ENCODE data around the gene CYP2W1.

Gene CYP2W1

DNA sequence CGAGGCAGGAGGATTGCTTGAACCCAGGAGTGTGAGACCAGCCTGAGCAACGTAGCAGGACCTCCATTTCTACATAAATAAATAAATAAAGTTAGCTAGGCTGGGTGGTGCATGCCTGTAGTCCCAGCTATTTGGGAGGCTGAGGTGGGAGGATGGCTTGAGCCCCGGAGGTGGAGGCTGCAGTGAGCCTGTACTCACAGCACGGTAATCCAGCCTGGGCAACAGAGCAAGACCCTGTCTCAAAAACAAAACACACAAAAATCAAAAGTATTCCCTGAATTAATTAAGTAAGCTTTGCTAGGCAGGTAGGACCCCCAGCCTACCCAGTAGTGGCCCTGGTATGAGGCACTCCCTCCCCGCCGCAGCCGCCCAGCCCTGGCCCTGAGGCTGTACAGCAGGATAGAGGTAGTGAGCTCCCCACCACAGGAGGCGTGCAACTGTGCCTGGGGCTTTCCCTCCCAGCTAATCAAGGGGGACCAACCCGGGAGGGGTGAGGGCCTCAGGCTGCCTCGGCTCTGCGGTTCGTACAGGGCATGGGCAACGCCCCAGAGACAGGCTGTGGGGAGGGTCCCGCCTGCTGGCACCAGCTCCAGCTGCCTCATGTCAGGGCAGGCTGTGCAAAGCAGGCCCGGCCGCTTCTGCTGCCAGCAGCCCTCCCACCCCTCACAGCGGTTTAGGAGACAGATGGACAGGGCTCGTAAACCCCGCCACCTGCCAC is 1.0 kb upstream of the CYP2W1 start:
- FAIRE-seq = no peak
- DNase-seq (ENCODE audit: low spot score) = no peak

DNA sequence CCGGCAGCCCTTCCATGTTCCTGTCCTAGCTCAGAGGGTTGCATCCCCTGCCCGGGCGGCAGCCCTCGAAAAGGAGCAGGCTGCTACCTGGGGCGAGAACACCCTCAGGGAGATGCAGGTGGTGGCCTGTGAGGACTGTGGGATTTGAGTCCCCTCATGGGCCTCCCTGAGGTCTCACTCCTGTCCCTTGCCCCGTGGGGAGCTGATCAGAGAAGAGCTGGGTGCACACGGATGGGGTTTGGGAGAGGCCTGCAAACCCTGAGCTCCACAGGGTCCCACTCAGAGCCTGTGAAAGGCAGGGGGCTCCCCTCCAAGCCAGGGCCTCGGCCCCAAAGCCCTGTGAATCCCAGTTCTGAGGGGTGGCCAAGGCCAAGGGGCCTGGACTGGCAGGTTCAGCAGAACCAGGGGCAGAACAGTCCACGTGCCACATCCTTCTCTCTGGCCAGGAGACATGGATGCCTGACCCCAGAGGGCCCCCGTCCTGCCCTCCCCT is 424 bp upstream of the CYP2W1 start:
- no peak for DNase-seq (ENCODE audit: low spot score)
- no peak for FAIRE-seq

DNA sequence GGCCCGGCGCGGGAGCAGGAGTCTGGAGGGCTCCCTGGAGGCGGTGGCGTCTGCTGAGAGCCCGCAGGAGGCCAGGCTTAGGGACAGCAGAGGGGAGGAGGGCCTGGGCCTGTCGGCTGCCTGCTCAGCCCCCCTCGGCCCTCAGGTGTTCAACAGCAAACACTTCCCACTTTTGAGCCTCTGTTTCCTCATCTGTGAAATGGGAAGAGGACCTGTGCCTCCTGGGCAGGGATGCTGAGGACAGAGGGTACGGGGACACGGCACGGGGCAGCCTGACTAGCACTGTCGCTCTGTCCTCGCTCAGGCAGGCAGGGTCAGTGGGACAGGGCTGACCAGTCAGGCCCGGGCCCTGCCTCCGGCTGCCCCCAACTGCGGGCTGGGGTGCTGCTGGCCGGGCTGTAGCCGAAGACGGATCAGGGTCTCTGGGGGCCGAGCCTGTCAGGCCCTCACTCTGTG is 663 bp downstream of the CYP2W1 start:
- DNase-seq (ENCODE audit: low spot score) = no peak
- FAIRE-seq = no peak

DNA sequence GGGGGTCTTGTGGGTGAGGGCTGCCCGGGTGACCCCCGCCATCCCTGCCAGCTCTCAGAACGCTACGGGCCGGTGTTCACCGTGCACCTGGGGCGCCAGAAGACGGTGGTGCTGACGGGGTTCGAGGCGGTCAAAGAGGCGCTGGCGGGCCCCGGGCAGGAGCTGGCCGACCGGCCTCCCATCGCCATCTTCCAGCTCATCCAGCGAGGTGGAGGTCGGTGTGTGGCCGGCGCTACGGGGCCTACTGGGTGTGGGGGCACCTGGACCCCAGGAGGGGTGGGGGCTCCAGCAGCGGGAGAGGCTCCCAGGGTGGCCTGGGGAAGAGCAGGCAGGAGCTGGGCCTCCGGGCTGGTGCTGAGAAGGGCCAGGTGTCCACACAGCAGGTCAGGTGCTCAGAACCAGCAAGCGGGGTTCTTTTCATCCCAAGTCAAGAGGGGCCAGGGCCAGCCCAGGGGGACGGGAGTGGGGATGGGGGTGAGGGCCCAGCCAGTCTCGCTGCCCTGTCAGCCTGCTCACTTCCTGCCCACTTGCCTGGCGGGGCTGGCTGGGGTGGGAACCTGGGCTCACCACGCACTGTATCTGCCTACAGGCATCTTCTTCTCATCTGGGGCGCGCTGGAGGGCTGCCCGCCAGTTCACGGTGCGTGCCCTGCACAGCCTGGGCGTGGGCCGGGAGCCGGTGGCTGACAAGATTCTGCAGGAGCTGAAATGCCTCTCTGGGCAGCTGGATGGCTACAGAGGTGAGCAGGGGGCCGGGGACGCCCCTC is 1.6 kb downstream of the CYP2W1 start:
- FAIRE-seq (no peak), DNase-seq (ENCODE audit: low spot score) (no peak)

DNA sequence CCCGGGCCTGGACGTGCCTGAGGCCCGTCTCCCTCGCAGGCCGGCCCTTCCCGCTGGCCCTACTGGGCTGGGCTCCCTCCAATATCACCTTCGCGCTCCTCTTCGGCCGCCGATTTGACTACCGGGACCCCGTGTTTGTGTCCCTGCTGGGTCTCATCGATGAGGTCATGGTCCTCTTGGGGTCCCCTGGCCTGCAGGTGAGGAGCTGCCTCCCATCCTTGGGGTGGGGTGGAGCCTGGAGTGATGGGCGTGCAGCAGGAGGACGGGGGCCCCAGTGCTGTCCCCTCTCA is 2.1 kb downstream of the CYP2W1 start:
- DNase-seq (ENCODE audit: low spot score) (no peak), FAIRE-seq (no peak)

DNA sequence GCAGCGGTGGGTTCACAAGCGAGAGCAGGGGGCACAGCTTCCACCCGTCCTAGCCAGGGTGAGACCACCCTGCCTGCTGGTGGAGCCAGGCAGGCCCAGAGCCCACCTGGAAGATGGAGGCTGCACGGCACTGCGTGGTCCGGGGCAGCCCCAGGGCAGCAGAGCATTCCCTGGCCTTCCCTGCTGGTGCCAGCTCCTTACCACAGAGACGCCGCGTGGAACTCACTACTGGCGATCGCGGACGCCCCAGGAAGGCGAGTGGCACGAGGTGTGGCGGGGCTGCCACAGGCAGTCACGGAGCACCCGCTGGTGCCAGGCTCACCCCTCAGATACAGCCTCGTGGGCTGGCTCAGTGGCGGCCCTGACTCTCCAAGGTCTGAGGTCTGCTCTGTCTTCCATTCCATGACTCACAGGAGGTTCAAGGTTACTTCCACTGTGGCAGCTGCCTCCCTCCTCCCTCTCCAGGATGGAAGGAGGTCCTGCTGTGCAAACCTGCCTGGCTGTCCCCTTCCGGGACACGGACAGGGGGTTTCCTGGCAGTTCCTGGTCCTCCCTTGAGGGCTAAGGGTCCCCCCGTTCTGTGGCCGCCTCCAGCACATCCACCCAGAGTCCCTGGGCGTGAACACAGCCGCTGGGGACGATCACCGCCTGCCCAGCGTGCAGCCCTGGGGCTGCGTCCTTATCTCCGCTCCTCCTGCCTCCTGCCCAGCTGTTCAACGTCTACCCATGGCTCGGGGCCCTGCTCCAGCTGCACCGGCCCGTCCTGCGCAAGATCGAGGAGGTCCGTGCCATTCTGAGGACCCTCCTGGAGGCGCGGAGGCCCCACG is 3.1 kb downstream of the CYP2W1 start:
- peak; percentile 40 for DNase-seq (ENCODE audit: low spot score)
- FAIRE-seq = peak; percentile 94

DNA sequence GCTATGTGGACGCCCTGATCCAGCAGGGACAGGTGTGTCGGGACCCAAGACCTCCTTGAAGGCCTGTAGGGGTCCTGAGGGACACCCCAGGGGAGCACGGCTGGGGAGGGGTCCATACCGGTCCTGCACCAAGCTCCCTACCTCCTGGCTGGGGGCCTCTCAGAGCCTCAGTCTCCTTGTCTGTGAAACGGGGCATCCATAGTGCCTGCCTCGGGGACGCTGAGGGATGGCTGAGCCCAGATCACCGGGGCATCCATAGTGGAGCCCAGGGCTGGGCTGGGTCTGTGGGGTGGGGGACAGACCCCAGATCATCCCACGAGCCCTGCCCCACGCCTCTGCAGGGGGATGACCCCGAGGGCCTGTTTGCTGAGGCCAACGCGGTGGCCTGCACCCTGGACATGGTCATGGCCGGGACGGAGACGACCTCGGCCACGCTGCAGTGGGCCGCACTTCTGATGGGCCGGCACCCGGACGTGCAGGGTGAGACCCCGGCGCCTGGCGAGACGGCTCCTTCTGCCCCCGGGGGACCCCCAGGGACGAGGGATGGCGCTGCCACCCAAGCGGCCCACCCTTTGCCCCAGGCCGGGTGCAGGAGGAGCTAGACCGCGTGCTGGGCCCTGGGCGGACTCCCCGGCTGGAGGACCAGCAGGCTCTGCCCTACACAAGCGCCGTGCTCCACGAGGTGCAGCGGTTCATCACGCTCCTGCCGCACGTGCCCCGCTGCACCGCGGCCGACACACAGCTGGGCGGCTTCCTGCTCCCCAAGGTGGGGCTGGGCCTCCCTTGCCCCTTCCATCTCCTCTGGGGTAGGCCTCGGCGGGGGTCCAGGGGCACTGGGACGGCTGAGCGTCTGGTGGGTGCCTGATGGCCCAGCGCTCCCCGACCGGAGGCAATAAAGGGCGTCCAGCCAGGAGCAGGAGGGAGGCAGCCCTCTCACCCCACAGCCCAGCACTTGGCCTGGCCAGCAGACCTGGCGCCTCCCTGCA is 4.1 kb downstream of the CYP2W1 start:
- DNase-seq (ENCODE audit: low spot score) = no peak
- FAIRE-seq = no peak

DNA sequence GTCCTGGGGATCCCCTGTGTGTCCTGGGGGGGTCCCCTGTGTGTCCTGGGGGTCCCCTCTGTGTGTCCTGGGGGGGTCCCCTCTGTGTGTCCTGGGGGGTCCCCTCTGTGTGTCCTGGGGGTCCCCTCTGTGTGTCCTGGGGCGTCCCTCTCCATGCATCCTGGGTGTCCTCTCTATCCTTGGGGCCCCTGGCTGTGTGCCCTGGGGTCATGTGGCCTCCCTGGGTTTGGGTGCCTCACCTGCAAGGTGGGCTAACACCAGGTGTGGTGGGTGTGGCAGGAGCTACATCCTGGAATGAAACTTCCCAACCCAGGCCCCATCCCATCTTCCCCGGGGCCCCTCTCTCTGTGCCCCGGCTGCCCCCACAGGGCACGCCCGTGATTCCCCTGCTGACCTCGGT is 4.9 kb downstream of the CYP2W1 start:
- DNase-seq (ENCODE audit: low spot score) (no peak), FAIRE-seq (peak; percentile 5)

DNA sequence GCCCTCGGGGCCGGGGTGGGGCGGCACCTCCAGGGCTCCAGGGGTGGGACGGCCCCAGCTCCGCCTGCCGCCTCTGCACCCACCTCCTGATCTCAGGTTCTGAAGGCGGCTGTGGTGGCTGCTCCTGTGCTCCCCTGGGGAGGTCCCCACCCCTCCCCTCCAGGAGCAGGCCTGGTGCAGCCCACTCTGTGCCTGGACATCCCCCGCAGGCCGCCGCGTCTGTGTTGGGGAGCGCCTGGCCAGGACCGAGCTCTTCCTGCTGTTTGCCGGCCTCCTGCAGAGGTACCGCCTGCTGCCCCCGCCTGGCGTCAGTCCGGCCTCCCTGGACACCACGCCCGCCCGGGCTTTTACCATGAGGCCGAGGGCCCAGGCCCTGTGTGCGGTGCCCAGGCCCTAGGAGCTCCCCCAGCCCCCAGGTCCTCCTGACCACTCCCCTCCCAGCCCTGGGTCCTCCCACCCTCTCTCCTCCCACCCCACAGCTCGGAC is 5.5 kb downstream of the CYP2W1 start:
- DNase-seq (ENCODE audit: low spot score) (no peak), FAIRE-seq (no peak)

DNA sequence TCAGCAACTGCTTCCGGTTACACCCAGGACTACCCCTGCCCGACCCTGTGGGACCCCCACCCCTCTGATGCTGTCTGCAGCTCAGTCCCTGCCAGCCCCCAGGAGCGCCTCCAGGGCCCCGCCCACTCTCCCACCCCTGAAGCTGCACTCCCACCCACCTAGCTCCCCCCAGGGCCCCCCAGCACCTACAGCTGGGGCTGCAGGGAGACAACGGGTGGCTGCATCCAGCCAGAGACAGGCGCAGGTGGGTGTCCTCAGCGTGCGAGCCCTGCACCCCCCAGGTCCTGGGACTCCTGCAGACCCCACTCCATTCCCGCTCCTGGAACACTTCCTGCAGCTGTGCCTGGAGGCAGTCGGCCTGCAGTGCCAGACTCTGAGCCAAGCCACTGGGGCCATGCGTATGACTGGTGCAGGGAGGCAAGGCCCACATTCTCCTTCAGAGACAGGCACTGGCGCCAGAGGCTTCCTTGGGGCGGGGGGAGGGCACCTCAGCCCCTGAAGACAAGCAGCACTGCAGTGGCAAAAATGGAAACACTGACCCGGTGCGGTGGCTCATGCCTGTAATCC is 6.1 kb downstream of the CYP2W1 start:
- FAIRE-seq = no peak
- DNase-seq (ENCODE audit: low spot score) = no peak

DNA sequence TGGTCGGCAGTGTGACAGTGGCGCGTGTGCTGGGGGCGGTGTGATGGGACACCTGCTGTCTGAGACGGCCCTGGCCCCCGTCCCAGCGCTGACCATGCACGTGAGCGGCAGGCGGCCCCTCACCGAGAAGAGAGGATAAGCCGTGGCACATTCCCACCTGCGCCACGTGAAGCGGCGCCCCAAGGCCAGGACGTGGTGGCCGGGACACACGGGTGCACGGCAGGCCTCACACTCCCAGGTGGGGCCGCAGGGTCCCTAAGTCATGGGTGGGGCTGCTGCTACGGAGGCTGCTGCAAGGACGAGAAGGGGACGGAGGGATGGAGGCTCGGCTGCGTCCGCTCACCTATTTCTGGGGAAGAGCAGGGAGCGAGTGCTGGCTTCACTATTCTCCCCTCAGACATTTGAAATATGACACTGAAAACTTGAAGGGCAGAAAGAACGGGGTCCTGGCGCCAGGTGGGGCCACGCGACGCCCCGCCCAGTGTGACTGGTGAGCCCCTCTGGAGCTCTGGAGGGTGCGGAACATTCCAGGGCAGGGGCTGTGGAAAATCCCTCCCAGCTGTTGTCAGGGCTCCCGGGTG is 7.5 kb downstream of the CYP2W1 start:
- DNase-seq (ENCODE audit: low spot score) = no peak
- peak; percentile 72 for FAIRE-seq

DNA sequence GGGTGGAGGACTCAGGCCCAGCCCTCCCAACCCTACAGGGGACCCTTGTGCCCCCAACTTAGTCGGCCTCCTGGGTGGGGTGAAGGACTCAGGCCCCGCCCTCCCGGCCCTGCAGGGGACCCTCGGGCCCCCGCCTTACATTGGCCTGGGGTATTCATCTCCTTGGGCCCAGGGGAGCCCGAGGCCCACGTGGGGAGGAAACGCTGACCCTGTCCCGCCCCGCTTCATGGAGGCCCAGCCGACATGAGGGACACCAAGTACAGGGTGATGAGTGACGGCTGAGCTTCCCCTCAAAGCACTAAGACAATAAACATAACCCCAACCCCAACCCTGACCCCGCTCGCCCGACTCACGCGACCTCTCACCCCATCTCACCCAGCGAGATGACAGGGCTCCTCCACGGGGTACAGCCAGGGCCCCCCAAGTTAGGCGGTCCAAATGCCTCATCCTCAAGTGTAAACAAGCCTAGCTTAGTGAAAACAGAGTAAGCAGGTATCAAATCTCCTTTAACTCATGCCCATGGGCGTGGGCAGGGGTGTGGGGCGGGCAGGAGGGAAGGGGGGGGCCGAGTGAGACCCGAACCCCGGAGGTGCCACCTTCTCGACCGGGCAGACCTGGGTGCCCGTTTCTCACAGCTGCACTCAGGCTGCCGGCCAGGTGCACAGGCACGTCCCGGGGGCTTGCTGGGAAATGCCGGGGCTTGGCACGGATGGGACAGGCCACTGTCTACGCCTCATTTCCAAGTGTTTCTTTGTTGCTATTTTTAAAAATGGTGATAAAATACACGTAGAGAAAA is 8.2 kb downstream of the CYP2W1 start:
- FAIRE-seq = peak; percentile 42
- DNase-seq (ENCODE audit: low spot score) = no peak

DNA sequence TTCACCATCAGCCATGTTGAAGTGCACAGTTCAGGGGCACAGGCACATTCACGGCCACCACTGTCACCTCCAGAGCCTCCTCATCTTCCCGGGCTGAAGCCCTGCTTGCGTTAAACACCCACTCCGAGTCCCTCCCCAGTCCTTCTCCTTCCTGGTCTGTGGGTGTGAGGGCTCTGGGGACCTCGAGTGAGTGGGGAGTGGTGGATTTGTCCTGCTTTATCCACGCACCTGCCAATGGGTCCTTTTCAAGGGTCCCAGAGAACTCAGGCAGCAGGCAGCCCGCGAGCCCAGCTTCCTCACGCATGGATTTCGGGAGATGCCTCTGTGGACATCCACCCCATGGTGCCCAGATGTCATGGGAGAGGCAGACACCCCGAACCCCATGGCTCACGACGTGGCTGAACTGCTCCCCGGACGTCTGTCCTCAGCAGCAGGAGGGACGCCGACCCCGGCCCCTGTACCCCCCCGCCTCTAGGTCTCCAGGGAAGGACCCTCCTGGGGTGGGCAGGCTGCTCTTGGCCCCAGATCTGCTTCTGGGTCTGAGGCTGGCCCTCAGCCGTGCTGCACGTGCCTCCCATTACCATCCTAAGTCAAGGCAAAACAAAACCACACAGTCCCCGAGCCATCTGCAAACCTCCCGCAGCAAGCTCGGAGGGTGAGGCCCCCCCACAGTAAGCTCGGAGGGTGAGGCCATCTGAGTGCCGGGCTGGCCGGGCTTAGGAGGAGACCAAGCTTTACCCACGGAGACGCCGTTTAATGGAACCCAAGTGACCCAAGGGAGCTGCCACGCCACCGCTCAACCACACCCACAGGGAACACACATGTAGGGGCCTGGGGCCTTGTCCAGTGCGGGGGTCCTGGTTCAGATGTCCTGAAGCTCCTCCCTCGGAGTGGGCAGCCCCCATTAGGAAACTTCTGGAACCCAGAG is 9.0 kb downstream of the CYP2W1 start:
- FAIRE-seq = peak; percentile 86

DNA sequence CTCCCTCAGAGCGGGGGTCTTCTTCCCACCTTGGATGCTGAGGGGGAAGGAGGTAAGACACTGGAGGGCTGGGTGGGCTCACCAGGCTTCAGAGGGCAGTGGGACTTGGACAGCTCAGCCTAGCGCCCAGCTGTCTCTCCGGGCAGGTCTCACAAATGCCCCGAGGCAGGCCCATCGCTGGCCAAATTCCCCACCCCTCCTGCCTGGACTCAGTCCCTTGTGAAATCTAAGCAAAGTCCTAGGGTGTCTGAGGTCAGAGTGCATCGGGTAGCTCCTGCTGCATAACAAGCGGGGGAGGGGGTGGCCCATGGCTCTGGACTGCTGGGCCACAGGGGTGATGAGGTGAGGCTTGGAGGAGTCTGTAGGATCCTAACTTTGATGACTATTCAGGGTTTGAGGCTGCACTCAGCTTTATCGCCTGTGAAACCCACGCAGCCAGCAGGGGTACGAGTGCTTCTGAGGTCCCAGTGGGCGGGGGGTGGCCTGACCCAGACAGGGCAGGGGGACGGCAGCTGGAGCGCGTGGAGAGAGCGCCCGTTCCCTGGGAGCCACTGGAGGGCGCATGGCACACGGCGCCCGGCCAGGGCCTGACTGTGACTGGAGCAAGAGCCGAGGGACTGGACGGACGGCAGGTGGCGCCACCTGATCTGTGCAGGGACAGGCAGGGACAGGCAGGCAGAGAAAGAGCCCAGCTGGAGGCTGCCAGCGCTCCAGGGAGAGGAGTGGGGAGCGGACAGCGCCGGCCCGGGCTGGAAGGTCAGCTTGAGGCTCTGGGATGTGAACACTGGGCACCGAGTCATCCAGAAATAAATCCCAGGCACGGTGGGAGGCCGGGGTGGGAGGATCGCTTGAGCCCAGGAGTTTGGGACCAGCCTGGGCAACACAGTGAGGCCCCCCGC is 10.0 kb downstream of the CYP2W1 start:
- FAIRE-seq (peak; percentile 100), DNase-seq (ENCODE audit: low spot score) (peak; percentile 99)

More for the DNA sequence above, 9.0 kb downstream of the CYP2W1 start:
- DNase-seq (ENCODE audit: low spot score) = no peak

DNA sequence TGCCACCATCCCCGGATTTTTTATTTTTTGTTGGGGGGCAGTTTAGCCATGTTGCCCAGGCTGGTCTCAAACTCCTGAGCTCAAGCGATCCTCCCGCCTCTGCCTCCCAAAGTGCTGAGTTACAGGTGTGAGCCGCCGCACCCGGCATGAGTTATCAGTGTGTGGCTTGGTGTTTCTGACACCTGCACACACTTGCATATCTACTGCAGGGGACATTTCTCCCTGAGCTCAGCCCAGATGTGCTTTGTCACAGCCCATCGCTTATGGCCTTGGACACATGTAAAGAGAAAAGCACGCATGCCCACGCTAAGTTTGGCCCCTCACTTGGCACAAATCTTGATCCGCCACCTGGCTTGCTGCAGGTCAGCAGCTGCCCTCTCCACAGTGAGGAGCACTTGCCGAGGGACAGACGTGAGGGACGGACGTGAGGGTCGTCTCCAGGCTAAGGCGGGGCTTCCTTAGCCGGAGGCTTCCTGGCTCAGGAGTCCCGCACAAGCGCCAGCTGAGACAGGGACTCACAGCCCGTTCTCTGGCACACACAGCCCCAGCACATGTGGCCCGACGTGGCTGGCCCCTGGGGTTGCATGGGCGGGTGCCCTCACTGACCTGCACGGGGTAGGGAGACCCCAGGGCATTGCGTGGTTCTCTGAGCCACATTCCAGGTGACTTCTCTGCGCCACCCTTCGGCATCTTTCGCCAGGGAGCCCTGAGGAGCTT is 11.8 kb downstream of the CYP2W1 start:
- peak; percentile 93 for FAIRE-seq

DNA sequence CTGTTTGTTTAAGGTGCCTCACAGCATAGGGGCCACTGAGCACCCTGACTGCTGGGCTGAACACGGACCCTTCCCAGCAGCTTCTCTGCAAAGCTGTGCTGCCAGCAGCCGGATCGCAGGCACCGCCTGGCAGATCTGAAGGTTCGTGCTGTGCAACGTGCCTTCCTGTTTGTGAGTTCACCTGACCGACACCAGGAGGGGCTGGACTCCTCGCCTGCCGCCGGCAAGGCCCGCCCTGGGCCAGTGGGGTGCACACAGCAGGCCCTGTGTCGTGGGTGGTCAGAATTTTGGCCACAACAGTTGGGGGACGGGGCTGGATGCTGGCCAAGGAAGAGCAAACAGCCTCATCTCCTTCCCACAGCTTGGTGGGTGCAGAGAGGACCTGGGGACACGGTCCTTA is 12.6 kb downstream of the CYP2W1 start:
- FAIRE-seq = peak; percentile 90
- DNase-seq (ENCODE audit: low spot score) = no peak

More for the DNA sequence above, 11.8 kb downstream of the CYP2W1 start:
- DNase-seq (ENCODE audit: low spot score) = no peak
